Prostate gland (tissue), 2 donors: Measurements from ENCODE around the gene VAV2.

Source experiments
- CTCF ChIP-seq, 4 experiments: fragments of 200-600 bp in 2 of 4; fragments of 450-650 bp in 2 of 4; sonication (generic) in 2 of 4; IDR thresholded peaks; 1 replicate in 3 of 4; 2 replicates in 1 of 4; pipeline ENCODE4 v1.5.1; 2016 to 2019; ENCODE audit warnings: antibody characterized with exemption in 4 of 4, mild to moderate bottlenecking in 2 of 4, moderate library complexity in 2 of 4
- POLR2AphosphoS5 ChIP-seq: sonication (generic); formaldehyde crosslinking; IDR thresholded peaks from one replicate; pipeline ENCODE4 v1.6.1; 2017; ENCODE audit warnings: antibody characterized with exemption

- TF ChIP-seq POLR2AphosphoS5, result no peak
- TF ChIP-seq CTCF (IDR thresholded peaks at IDR 0.05), result no peak
Measured at GRCh38 chr9:133735931-133736330, 256.2 kb downstream of the VAV2 start.
